Superior temporal gyrus (tissue), 1 donor: ENCODE measurements around the gene DDX1.
"Not testable (repeated sequence)": the region's sequence is repeated elsewhere in the genome, so short reads cannot be mapped to it uniquely, and the experiment has no call there.

ENCODE experiments used
- DNase-seq: peaks from one replicate; pipeline ENCODE4 v3.0.0-alpha.2; 2016; ENCODE audit errors: extremely low spot score

The DDX1 gene

DNA sequence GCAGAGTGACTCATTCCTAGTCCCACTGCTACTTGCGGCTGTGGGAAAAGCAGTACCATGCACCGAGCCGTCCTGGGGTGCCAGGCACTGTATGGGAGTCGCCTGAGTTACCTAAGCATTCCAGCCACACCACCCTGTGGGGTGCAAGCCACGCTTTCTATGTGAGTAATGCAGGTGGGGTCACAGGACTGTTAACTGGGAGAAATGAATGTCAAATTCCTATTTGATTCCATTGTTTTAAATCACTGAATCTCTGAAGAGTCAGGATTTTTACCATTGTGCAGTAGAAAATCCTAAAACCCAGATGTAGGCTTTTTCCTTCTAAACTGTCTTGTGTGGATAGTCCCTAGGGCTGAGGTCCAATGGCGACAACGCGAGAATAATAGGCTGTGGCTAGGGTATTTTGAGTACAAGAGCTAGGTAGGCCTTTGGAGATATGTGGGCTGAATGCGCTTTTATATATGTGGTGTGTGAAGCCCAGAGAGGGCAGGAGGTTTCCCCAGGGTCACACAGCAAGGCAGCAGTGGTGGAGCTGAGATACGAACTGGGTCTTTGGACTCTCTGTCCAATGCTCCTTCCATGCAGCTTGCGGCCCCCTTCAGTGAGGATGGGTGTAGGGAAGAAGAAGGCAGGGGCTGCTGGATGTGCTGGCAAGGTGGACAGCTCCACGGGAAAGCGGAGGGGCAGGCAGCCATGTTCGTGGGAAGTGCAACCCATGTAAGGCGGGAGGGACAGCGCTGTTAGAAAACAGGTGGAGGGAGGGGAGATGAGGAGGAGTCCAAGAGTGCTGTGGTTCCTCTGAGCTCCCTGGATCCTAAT lies 83.2 kb downstream of the DDX1 start:
- DNase-seq: no peak

- DNase-seq: no peak
Observed at GRCh38 chr2:15675456-15676195, 84.0 kb downstream of the DDX1 start.

DNA sequence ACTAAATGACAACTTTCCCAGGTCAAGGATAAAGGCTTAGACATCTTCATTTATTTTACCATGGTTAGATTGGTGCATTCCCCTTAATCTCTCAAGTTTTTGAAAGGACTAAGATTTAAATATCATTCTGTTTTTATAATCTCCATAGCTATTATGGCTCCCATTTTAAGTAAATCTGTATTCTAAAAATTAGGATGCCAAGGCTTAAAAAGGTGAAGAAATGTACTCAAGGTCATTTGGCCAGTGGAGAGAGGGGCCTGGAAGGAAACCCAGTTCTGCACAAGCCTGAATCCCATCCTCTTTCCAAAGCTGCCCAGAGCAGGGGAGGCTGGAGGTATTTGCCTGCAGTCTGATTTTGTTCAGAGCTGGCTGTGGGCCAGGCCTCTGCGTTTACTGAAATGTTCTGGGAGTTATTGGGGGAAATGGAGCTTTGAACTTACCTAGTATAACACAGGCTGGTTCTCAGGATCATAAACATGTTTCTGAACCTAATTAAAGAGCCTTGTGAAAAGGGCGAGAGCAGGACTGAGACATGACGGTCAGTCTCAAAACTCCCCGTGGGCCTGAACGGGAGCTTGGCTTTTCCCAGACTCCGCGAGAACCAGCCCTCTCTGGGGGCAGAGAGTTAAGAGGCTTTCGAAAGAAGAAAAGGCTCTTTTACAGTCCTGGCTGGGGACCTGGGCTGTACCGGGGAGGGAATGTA lies 85.6 kb downstream of the DDX1 start:
- no peak for DNase-seq

GRCh38 chr2:15678346-15678745 lies 86.7 kb downstream of the DDX1 start:
- no peak for DNase-seq

- no peak for DNase-seq
Observed at GRCh38 chr2:15678909-15679308, 87.2 kb downstream of the DDX1 start.

GRCh38 chr2:15679386-15679924 lies 87.8 kb downstream of the DDX1 start:
- DNase-seq: no peak

DNA sequence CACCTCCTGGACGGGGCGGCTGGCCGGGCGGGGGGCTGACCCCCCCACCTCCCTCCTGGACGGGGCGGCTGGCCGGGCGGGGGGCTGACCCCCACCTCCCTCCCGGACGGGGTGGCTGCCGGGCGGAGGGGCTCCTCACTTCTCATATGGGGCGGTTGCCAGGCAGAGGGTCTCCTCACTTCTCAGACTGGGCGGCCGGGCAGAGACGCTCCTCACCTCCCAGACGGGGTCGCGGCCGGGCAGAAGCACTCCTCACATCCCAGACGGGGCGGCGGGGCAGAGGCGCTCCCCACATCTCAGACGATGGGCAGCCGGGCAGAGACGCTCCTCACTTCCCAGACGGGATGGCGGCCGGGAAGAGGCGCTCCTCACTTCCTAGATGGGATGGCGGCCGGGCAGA lies 88.5 kb downstream of the DDX1 start:
- DNase-seq: not testable (repeated sequence)
